Midbrain (tissue), 1 donor: ENCODE data around the gene ANXA3.
"Not testable (repeated sequence)": the region's sequence is repeated elsewhere in the genome, so short reads cannot be mapped to it uniquely, and the experiment has no call there.

Experiments used
- DNase-seq: peaks from one replicate; lab custom pipeline; 2025; lab: John Stamatoyannopoulos, UW

Gene ANXA3

DNA sequence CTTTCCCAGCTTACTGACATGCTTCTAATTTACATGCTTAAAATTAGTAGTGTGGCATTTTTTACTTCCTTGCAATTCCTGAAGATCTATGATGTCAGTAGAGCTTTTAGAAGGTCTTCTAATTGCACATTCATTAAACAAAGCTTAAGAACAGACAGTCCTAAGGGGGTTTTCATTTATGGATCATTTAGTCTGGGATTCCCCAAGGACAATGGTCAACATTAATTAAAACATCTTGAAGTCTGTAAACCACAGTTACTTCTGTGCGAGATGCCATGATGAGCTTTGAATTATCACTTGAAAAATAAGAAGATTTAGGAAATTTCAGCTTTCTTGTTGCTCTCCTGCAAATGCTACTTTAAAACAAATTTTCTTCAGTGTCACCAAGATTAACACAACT, 20.2 kb downstream of the ANXA3 start:
- no peak for DNase-seq

DNA sequence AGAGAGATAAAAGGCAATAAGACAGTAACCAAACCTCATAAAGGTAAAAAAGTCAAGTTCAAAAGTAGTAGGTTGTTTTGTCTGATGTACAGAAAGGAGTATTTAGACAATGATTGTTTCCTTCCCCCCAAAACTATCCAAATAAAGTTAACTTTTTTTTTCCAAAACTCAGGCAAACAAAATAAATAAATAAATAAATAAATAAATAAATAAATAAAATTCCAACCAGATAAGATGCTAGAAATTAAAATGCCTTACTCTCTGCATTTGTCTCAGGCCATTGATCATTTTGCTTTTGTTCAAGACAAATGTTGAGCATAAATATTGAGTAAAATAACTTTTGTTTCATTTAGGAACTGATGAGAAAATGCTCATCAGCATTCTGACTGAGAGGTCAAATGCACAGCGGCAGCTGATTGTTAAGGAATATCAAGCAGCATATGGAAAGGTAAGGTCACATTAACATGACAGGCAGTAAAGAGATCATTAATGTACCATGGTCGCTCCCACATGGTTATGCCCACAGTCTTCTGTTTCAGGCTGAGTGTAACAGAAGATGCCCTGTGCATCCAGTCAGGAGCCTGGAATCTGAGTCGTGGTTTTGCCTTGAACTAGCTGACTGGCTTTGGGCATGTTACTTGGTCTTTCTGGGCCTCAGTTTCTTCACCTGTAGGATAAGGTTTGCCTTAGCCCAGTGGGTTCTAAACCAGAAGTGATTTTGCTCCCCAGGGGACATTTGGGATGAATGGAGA, 27.3 kb downstream of the ANXA3 start:
- DNase-seq: no peak

- DNase-seq: no peak
Measured at GRCh38 chr4:78581618-78582017, 30.0 kb downstream of the ANXA3 start.

GRCh38 chr4:78584863-78585547, 33.4 kb downstream of the ANXA3 start:
- no peak for DNase-seq

GRCh38 chr4:78585633-78586032, 34.1 kb downstream of the ANXA3 start:
- no peak for DNase-seq

GRCh38 chr4:78588894-78589545, 37.5 kb downstream of the ANXA3 start:
- DNase-seq: no peak

GRCh38 chr4:78591404-78591803, 39.8 kb downstream of the ANXA3 start:
- no peak for DNase-seq

- DNase-seq: no peak
Measured at GRCh38 chr4:78592088-78592783, 40.7 kb downstream of the ANXA3 start.

DNA sequence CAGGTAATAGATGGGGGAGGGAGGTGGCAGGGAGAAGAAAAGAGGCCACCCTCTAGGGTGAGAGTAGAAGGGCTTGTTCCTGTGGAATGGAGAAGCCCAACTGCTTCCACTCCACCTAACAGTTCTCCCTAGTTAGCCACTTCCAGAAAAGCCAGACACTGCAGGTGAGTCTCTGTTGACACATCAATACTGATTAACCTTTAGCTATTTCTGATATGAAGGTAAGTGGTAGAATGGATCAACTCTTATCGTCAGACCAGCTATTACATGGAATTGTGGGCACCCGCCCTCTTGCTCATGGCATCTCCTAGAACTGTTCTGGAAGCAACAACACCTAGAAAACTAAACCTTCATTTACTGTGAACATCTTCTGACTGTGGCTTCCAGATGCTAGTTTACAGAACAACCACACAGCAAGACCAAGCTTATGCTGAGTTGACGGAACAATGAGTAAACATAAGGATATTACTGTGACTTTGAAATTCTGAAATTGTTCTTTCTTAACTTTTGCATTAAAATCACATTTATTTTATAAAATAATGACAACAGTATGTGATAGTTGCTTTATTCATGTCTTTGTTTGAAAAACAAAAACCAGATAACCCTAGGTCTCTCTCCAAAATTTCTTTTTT, 44.7 kb downstream of the ANXA3 start:
- no peak for DNase-seq

- not testable (repeated sequence) for DNase-seq
Measured at GRCh38 chr4:78598431-78598830, 46.9 kb downstream of the ANXA3 start.

- no peak for DNase-seq
Measured at GRCh38 chr4:78599147-78599546, 47.6 kb downstream of the ANXA3 start.

GRCh38 chr4:78599931-78600375, 48.4 kb downstream of the ANXA3 start:
- DNase-seq: no peak

DNA sequence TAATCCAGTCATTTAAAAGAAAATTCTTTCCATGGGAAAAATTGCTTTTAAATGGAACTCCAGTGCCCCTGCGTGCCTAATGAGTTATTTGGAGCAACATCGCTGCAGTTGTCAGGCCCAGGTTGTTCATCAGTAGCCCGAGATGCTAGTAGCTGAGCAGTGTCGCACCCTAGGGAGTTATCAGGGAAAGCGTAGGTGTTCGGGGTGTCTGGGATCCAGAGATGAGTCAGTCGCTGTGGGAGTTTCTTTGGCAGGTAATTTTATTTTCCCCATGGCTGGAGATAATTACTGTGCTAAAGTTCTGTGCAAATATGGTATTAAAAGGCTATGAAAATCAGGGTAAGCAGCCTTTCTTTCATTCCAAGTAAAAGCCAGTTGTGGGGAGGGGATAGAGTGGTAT, 49.4 kb downstream of the ANXA3 start:
- no peak for DNase-seq

- no peak for DNase-seq
Measured at GRCh38 chr4:78602334-78602733, 50.8 kb downstream of the ANXA3 start.

DNA sequence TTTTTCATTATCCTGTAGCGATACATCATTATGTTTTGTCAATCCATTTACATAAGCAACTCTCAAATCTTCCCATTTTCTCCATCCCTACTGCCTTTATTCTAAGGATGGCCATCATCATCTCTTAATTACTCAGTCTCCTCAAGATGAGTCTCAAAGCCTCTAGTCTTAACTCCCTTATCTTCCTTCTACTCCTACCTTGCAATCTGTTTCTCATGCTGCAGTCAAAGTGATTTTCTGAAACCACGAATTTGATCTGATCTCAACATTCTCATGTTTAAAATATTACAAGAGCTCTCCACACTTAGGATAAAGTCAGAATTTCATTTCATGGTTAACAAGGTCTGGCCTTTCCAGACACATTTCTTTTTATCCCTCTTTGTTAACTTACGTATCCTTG, 51.8 kb downstream of the ANXA3 start:
- no peak for DNase-seq

- DNase-seq: no peak
Measured at GRCh38 chr4:78604988-78605387, 53.4 kb downstream of the ANXA3 start.

- DNase-seq: no peak
Measured at GRCh38 chr4:78606035-78606434, 54.5 kb downstream of the ANXA3 start.

- no peak for DNase-seq
Measured at GRCh38 chr4:78606530-78607095, 55.0 kb downstream of the ANXA3 start.

GRCh38 chr4:78608684-78609083, 57.1 kb downstream of the ANXA3 start:
- no peak for DNase-seq

GRCh38 chr4:78609580-78609979, 58.0 kb downstream of the ANXA3 start:
- no peak for DNase-seq

- DNase-seq: no peak
Measured at GRCh38 chr4:78610546-78611214, 59.1 kb downstream of the ANXA3 start.
